Progenitor cell of endocrine pancreas (in vitro differentiated cells): ENCODE results near the gene SMOC2. TPM values are rescaled to one million over a fixed set of nuclear protein-coding genes. Genes with fewer than 3 reads are reported as not detected.

ENCODE experiments used
- DNase-seq: peaks from one replicate; pipeline ENCODE4 v3.0.0; 2021; ENCODE audit warnings: low spot score; ENCODE audit not compliant: unreplicated experiment
- H3K27ac Mint-ChIP-seq: 2 replicates; pipeline ENCODE4 v1.8.0; 2021; ENCODE audit warnings: mild to moderate bottlenecking, moderate library complexity, mixed read lengths
- H3K27me3 Mint-ChIP-seq: 2 replicates; pipeline ENCODE4 v1.8.0; 2021; ENCODE audit warnings: mixed read lengths
- H3K36me3 Mint-ChIP-seq: 2 replicates; pipeline ENCODE4 v1.8.0; 2022; ENCODE audit warnings: mixed read lengths; ENCODE audit not compliant: insufficient read depth
- H3K4me1 Mint-ChIP-seq: 2 replicates; pipeline ENCODE4 v1.8.0; 2021; ENCODE audit warnings: low read depth, mixed read lengths
- H3K4me3 Mint-ChIP-seq: 2 replicates; pipeline ENCODE4 v1.8.0; 2021; ENCODE audit warnings: low read depth, mild to moderate bottlenecking, moderate library complexity, mixed read lengths
- H3K9me3 Mint-ChIP-seq: 2 replicates; pipeline ENCODE4 v1.8.0; 2021; ENCODE audit warnings: low read depth, mixed read lengths
- total RNA-seq: library from RNA; stranded (reverse); gene quantifications from 2 replicates; pipeline ENCODE4 v1.2.1, GENCODE V29; 2021
- TF ChIP-seq, protein P1 (sequence below): fragments of 200-600 bp; sonication (generic); IDR thresholded peaks from one replicate; pipeline ENCODE4 v1.5.0; 2021; ENCODE audit warnings: antibody characterized with exemption, mild to moderate bottlenecking; ENCODE audit not compliant: unreplicated experiment

The SMOC2 gene
- total RNA-seq, 1 donor from 2014 or later, result 5.9 TPM

DNA sequence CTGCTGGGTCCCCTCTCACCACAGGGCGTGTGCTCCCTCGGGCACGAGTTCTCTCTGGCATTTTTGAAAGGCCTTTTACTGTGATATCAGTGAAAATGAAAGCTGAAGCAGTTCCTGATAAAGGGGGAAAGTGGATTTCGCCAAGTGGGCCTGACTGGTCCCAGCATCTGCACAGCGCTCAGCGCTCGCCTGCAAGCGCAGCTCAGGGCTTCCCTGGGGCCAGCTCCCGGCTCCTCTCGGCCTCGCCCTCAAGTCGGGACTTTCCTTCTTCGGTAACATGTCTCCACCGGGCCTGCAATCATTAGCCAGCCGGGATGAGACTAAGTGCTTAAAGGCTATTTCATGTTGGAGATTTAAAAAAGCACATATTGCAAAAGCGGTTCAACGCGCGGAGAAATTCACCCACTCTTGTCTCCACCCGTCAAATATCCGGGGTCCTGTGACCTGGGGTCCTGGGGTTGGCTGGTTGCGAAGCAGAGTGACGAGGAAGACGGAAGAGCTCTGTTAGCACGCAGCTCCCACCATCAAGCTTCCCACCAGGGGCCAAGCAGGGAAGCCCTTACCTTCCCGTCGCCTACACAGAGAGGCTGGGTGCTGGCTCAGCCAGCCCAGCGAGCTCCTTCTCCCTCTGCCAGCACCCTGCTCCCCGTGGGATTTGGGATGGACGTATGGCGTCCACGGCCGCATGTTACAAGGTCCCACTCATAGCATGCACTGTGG, 114.1 kb downstream of the SMOC2 start:
- Mint-ChIP-seq H3K27ac (no peak overlapping the region), H3K36me3 (no peaks in the 10 kb centered on the region), H3K9me3 (no peaks in the 10 kb centered on the region), H3K4me3 (no peak overlapping the region), H3K4me1 (peaks cover 9% of the 10 kb centered on the region), H3K27me3 (peaks cover 5% of the 10 kb centered on the region)
- TF ChIP-seq, protein P1, sequence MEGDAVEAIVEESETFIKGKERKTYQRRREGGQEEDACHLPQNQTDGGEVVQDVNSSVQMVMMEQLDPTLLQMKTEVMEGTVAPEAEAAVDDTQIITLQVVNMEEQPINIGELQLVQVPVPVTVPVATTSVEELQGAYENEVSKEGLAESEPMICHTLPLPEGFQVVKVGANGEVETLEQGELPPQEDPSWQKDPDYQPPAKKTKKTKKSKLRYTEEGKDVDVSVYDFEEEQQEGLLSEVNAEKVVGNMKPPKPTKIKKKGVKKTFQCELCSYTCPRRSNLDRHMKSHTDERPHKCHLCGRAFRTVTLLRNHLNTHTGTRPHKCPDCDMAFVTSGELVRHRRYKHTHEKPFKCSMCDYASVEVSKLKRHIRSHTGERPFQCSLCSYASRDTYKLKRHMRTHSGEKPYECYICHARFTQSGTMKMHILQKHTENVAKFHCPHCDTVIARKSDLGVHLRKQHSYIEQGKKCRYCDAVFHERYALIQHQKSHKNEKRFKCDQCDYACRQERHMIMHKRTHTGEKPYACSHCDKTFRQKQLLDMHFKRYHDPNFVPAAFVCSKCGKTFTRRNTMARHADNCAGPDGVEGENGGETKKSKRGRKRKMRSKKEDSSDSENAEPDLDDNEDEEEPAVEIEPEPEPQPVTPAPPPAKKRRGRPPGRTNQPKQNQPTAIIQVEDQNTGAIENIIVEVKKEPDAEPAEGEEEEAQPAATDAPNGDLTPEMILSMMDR, result no peak
- DNase-seq, result no peak

DNA sequence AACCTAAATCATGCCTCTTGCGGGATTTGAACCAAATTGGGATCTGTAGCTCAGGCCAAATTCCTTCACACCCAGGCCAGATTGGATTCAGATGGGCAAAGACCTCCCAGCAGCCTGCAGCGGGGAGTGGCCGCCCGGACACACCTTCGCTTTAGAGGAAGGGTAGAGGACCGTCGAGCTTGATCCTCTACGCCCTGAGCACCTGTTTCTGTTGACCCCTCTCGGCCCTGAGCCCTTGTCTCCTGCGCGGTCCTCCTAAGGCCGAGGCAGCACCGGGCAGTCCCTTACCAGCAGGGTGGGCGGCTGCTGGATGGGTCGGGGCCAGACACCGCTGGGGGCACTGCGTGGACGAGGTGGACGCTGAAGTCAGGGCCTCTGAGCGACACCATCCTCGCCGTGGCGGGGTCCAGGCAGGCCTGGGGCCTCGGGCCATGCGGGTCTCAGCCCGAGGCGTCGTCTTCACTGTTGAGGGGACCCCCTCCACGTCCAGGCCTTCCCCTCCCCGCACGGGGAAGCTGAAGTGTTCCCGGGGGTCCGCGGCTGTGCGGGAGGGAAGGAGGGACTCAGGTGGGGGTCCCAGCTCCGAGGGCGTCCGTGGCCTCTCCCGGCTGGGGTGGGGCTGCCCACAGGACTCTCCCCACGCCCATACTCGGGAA, 114.8 kb downstream of the SMOC2 start:
- Mint-ChIP-seq H3K27ac (no peak overlapping the region), H3K9me3 (no peaks in the 10 kb centered on the region), H3K27me3 (peaks cover 7% of the 10 kb centered on the region), H3K4me1 (peaks cover 11% of the 10 kb centered on the region), H3K36me3 (no peaks in the 10 kb centered on the region), H3K4me3 (no peak overlapping the region)
- DNase-seq, result no peak
- TF ChIP-seq, protein P1, result no peak

DNA sequence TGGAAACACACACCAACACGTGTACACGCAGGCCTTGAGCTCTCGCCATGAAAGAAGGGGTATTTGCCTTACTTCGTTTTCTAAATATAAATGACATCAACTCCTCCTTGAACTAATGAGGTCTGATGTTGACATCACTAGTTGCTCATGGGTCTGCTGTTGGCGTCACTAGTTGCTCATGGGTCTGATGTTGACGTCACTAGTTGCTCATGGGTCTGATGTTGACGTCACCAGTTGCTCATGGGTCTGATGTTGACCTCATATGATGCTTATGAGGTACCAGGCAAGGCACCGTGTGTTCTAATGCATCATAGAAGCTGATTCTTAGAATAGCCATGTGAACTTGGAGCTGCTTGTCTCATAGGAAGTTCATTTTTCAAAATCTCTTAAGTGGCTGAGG, 116.5 kb downstream of the SMOC2 start:
- no peaks in the 10 kb centered on the region for H3K9me3 Mint-ChIP-seq
- TF ChIP-seq, protein P1, result no peak
- H3K4me3 Mint-ChIP-seq, result no peak overlapping the region
- peaks cover 11% of the 10 kb centered on the region for H3K4me1 Mint-ChIP-seq
- peaks cover 10% of the 10 kb centered on the region for H3K27me3 Mint-ChIP-seq
- no peaks in the 10 kb centered on the region for H3K36me3 Mint-ChIP-seq
- DNase-seq, result no peak
- H3K27ac Mint-ChIP-seq, result no peak overlapping the region

DNA sequence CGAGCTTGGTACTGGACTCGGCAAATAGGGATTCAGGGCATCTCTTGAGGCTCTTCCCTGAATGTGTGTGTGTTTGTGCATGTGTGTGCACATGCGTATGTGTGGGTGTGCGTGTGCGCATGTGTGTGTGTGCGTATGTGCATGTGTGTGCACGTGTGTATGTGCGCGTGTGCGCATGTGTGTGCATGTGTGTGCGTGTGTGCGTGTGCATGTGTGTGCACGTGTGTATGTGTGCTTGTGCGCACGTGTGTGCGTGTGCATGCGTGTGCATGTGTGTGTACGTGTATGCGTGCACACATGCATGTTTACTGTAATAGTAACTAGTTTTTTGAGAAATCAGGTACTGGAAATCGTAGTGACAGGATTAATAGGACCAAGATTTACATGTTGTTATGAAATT, 117.7 kb downstream of the SMOC2 start:
- Mint-ChIP-seq H3K36me3 (no peaks in the 10 kb centered on the region), H3K9me3 (no peaks in the 10 kb centered on the region), H3K27ac (no peak overlapping the region), H3K4me3 (no peak overlapping the region), H3K4me1 (peaks cover 14% of the 10 kb centered on the region), H3K27me3 (peaks cover 14% of the 10 kb centered on the region)
- TF ChIP-seq, protein P1, result no peak
- no peak for DNase-seq

DNA sequence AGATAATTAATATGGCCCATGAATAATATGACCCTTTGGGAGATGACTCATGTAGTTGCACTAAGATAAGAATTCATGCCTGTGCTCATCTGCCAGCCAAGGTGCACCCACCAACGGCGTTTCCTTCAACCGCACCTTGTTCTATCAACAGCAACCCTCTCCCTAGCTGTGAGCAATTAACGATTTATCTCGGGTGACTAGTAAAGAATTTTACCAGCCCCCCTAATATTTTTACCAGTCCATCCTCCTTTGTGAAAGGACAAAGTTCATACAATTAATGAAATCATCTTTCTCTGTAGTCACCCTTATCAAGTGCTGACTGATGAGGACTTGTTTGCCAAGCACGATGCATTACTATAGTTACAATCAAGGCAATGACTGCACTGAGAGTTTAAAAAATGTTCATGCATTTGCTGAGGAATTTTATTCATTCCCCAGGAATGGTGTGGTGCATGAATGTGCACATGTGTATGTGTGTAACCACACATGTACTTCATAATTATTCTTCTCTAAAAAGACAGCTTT, 118.7 kb downstream of the SMOC2 start:
- no peaks in the 10 kb centered on the region for H3K36me3 Mint-ChIP-seq
- no peak for DNase-seq
- H3K4me1 Mint-ChIP-seq, result peaks cover 17% of the 10 kb centered on the region
- H3K27ac Mint-ChIP-seq, result no peak overlapping the region
- no peak overlapping the region for H3K4me3 Mint-ChIP-seq
- H3K27me3 Mint-ChIP-seq, result peaks cover 14% of the 10 kb centered on the region
- no peaks in the 10 kb centered on the region for H3K9me3 Mint-ChIP-seq
- TF ChIP-seq, protein P1, result no peak
